DOHH2 (cell line): ENCODE data around the gene CLCNKA.
"Not testable (repeated sequence)": the region's sequence is repeated elsewhere in the genome, so short reads cannot be mapped to it uniquely, and the experiment has no call there.

Source experiments
- H3F3A ChIP-seq: fragments of 200-600 bp; sonication (generic), shearing (Covaris generic); 2 replicates; pipeline ENCODE4 v1.6.0; 2016; ENCODE audit warnings: antibody characterized with exemption, mild to moderate bottlenecking; ENCODE audit not compliant: control insufficient read depth, insufficient read depth
- H3K27ac ChIP-seq: fragments of 200-600 bp; sonication (generic); 2 replicates; pipeline ENCODE4 v1.5.1; 2014; ENCODE audit warnings: low read depth, mild to moderate bottlenecking, low read length, moderate library complexity
- H3K27me3 ChIP-seq: fragments of 200-600 bp; sonication (generic); 2 replicates; pipeline ENCODE4 v1.6.1; 2014; ENCODE audit warnings: mild to moderate bottlenecking, low read length, mixed read lengths; ENCODE audit not compliant: control insufficient read depth
- H3K36me3 ChIP-seq: fragments of 200-600 bp; sonication (generic); 2 replicates; pipeline ENCODE4 v1.6.1; 2014; ENCODE audit warnings: mild to moderate bottlenecking, low read length, moderate library complexity, mixed read lengths; ENCODE audit not compliant: control insufficient read depth
- H3K4me1 ChIP-seq: fragments of 200-600 bp; sonication (generic); 2 replicates; pipeline ENCODE4 v1.6.1; 2014; ENCODE audit warnings: mild to moderate bottlenecking, low read length, mixed read lengths; ENCODE audit not compliant: control insufficient read depth
- H3K4me2 ChIP-seq: fragments of 200-600 bp; sonication (generic); 2 replicates; pipeline ENCODE4 v1.6.0; 2014; ENCODE audit warnings: mild to moderate bottlenecking, low read length, moderate library complexity
- H3K4me3 ChIP-seq: fragments of 200-600 bp; sonication (generic); 2 replicates; pipeline ENCODE4 v1.5.1; 2014; ENCODE audit warnings: mild to moderate bottlenecking, low read length, mixed read lengths
- H3K79me2 ChIP-seq: fragments of 200-600 bp; sonication (generic); 2 replicates; pipeline ENCODE4 v1.6.1; 2014; ENCODE audit warnings: mild to moderate bottlenecking, low read length, mixed read lengths; ENCODE audit not compliant: control insufficient read depth
- H3K9me2 ChIP-seq: fragments of 200-600 bp; sonication (generic); replicated peaks from 2 replicates; pipeline ENCODE4 v1.6.1; 2014; ENCODE audit warnings: mild to moderate bottlenecking, low read length, mixed read lengths; ENCODE audit not compliant: control insufficient read depth
- H3K9me3 ChIP-seq: fragments of 200-600 bp; sonication (generic); 2 replicates; pipeline ENCODE4 v1.6.1; 2014; ENCODE audit warnings: antibody characterized with exemption, low read length, mixed read lengths; ENCODE audit not compliant: control insufficient read depth, insufficient read depth
- H4K20me1 ChIP-seq: fragments of 200-600 bp; sonication (generic); 2 replicates; pipeline ENCODE4 v1.6.0; 2014; ENCODE audit warnings: low read depth, mild to moderate bottlenecking, antibody characterized with exemption, low read length, moderate library complexity; ENCODE audit not compliant: control insufficient read depth, insufficient read depth
- EZH2phosphoT487 ChIP-seq: fragments of 200-600 bp; sonication (generic); IDR thresholded peaks from 2 replicates; pipeline ENCODE4 v1.6.1; 2017; ENCODE audit warnings: borderline replicate concordance, mild to moderate bottlenecking, antibody characterized with exemption, low read length, moderate library complexity, mixed read lengths
- TF ChIP-seq, protein P1 (sequence below): fragments of 200-600 bp; sonication (generic); IDR thresholded peaks from one replicate; pipeline ENCODE4 v1.5.1; 2014; ENCODE audit warnings: antibody characterized with exemption, mild to moderate bottlenecking, low read depth, low read length; ENCODE audit not compliant: poor library complexity, severe bottlenecking

Gene CLCNKA

DNA sequence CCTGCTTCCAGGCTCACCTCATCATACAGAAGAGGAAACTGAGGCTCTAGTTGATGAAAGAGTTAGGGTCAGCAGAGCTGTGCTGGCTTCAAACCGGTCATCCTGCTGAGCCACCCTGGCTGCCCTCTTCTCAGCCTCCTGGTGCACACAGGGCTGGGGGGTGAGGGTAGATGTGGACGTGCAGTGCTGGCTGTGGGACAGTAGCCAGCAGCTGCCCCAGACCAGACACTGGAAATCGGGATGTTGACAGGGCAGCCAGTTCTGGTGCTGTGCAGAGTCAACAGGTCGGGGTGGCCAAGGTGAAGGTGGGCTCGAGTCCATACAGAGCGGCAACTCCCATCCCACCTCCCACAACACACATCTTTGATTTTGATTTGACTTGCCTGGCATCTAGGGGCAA, 1.5 kb upstream of the CLCNKA start:
- Histone ChIP-seq H3K4me3 (no peak overlapping the region), H3K9me2 (no peaks in the 10 kb centered on the region), H3K27me3 (peaks cover 19% of the 10 kb centered on the region), H3K36me3 (no peaks in the 10 kb centered on the region), H3K4me1 (no peaks in the 10 kb centered on the region), H3K9me3 (no peaks in the 10 kb centered on the region), H3F3A (no peaks in the 10 kb centered on the region), H4K20me1 (no peaks in the 10 kb centered on the region), H3K79me2 (no peaks in the 10 kb centered on the region), H3K27ac (no peak overlapping the region), H3K4me2 (no peak overlapping the region)
- no peak for TF ChIP-seq EZH2phosphoT487
- TF ChIP-seq, protein P1, sequence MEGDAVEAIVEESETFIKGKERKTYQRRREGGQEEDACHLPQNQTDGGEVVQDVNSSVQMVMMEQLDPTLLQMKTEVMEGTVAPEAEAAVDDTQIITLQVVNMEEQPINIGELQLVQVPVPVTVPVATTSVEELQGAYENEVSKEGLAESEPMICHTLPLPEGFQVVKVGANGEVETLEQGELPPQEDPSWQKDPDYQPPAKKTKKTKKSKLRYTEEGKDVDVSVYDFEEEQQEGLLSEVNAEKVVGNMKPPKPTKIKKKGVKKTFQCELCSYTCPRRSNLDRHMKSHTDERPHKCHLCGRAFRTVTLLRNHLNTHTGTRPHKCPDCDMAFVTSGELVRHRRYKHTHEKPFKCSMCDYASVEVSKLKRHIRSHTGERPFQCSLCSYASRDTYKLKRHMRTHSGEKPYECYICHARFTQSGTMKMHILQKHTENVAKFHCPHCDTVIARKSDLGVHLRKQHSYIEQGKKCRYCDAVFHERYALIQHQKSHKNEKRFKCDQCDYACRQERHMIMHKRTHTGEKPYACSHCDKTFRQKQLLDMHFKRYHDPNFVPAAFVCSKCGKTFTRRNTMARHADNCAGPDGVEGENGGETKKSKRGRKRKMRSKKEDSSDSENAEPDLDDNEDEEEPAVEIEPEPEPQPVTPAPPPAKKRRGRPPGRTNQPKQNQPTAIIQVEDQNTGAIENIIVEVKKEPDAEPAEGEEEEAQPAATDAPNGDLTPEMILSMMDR, result no peak

- H3K9me2 ChIP-seq, H3K79me2 ChIP-seq, H3K36me3 ChIP-seq, H3K9me3 ChIP-seq, H4K20me1 ChIP-seq, H3K27ac ChIP-seq, H3F3A ChIP-seq, H3K4me1 ChIP-seq, H3K4me3 ChIP-seq, H3K4me2 ChIP-seq: not testable (repeated sequence)
- peaks cover 19% of the 10 kb centered on the region for H3K27me3 ChIP-seq
These were observed 958 bp upstream of the CLCNKA start for GRCh38 chr1:16020878-16021277.

DNA sequence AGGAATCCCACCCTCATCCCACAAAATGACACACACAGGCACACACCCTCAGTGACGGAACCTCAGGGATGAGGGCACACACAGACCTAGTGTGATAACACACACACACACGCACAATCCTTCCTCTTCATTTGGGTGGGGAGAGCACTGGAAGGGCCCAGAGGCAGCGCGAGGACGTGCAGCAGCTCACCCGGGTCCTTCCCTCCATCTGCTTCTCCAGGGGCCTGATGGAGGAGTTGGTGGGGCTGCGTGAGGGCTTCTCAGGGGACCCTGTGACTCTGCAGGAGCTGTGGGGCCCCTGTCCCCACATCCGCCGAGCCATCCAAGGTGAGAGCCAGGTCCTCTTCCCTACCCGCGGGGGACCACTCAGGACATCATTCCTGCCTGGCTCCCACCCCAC, 557 bp downstream of the CLCNKA start:
- Histone ChIP-seq H3K9me2 (no peaks in the 10 kb centered on the region), H3K79me2 (no peaks in the 10 kb centered on the region), H3K4me3 (no peak overlapping the region), H3K4me2 (no peak overlapping the region), H3K27ac (no peak overlapping the region), H3K36me3 (no peaks in the 10 kb centered on the region), H3K27me3 (peaks cover 19% of the 10 kb centered on the region), H3K4me1 (no peaks in the 10 kb centered on the region), H3F3A (no peaks in the 10 kb centered on the region), H3K9me3 (no peaks in the 10 kb centered on the region), H4K20me1 (no peaks in the 10 kb centered on the region)
- no peak for TF ChIP-seq EZH2phosphoT487
- TF ChIP-seq, protein P1, result no peak

- TF ChIP-seq EZH2phosphoT487, result no peak
- TF ChIP-seq, protein P1, result no peak
- Histone ChIP-seq H3F3A (no peaks in the 10 kb centered on the region), H3K36me3 (no peaks in the 10 kb centered on the region), H3K4me2 (no peak overlapping the region), H3K9me3 (no peaks in the 10 kb centered on the region), H3K4me1 (no peaks in the 10 kb centered on the region), H4K20me1 (no peaks in the 10 kb centered on the region), H3K79me2 (no peaks in the 10 kb centered on the region), H3K27me3 (peaks cover 19% of the 10 kb centered on the region), H3K27ac (no peak overlapping the region), H3K4me3 (no peak overlapping the region), H3K9me2 (no peaks in the 10 kb centered on the region)
These were observed 1.3 kb downstream of the CLCNKA start for GRCh38 chr1:16023050-16023653.

DNA sequence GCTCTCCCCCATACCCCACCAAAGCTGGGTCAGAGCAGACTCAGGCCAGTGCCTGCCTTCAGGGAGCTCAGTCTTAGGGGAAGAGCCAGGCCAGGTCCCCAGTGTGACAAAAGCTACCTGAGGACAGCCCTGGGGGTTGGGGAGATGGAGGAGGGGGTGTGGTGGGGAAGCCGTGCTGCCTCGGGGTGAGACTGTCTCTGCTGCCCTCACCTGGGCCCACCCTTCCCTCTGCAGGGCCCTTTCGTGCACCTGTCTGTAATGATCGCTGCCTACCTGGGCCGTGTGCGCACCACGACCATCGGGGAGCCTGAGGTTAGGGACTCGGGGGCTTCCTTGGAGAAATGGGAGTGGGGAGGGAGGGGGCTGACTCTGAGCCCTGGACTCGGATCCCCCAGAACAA, 4.5 kb downstream of the CLCNKA start:
- not testable (repeated sequence) for H3K4me1 ChIP-seq, H3K9me3 ChIP-seq, H3K9me2 ChIP-seq, H3F3A ChIP-seq, H3K4me2 ChIP-seq, H3K79me2 ChIP-seq, H3K4me3 ChIP-seq, H3K27ac ChIP-seq, H4K20me1 ChIP-seq, H3K36me3 ChIP-seq
- H3K27me3 ChIP-seq, result peaks cover 14% of the 10 kb centered on the region
